ENCODE measurements around the gene POLR2L.

The POLR2L gene

DNA sequence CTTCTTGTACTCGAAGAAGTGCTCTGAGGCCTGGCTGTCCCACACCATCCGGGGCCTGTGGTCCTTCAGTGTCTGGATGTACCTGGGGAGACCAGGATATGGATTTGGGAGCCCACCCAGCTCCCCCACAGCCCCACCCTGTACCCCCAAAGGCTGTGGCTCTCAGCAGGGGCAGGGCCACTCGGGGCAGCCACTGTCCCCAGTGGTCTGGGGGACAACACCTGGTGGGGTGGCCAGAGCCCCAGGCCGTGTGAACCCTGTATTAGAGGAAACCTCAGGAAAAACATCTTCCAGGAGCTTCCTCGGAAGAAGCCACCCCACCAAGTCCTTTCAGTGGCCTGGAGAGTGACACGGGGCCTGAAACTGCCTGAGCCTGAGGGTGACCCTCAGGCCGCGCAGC lies 28.1 kb upstream of the POLR2L start:
- no peak for DNase-seq (ENCODE audit: insufficient read length, low spot score)
- no peak for FAIRE-seq
- TF ChIP-seq SPI1 (IDR thresholded peaks at IDR 0.05; ENCODE audit: low read depth, low read length) (no peak), POU2F2 (IDR thresholded peaks at IDR 0.05; ENCODE audit: low read depth, low read length) (no peak), PAX5 (IDR thresholded peaks at IDR 0.05; ENCODE audit: insufficient read depth, low read length, severe bottlenecking) (no peak), TAF1 (IDR thresholded peaks at IDR 0.05; ENCODE audit: low read depth, low read length) (no peak), POLR2A (IDR thresholded peaks at IDR 0.05; ENCODE audit: low read depth, low read length) (no peak), POLR2AphosphoS5 (IDR thresholded peaks at IDR 0.05; ENCODE audit: low read depth, low read length) (no peak)

DNA sequence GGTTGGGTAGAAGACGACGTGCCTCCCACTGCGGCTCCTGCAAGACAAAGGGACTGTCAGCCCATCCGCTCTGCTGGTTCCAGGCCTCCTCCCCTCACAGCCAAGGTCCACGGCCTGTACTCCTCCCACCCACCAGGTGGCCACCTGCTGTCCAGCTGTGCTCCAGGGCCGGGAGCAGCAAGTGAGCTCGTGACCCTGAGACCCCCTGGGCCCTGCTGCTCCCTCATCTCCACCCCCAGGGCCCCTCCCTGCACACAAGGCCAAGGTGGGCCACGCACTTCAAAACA lies 27.7 kb upstream of the POLR2L start:
- DNase-seq (ENCODE audit: insufficient read length, low spot score) (no peak), FAIRE-seq (no peak)

DNA sequence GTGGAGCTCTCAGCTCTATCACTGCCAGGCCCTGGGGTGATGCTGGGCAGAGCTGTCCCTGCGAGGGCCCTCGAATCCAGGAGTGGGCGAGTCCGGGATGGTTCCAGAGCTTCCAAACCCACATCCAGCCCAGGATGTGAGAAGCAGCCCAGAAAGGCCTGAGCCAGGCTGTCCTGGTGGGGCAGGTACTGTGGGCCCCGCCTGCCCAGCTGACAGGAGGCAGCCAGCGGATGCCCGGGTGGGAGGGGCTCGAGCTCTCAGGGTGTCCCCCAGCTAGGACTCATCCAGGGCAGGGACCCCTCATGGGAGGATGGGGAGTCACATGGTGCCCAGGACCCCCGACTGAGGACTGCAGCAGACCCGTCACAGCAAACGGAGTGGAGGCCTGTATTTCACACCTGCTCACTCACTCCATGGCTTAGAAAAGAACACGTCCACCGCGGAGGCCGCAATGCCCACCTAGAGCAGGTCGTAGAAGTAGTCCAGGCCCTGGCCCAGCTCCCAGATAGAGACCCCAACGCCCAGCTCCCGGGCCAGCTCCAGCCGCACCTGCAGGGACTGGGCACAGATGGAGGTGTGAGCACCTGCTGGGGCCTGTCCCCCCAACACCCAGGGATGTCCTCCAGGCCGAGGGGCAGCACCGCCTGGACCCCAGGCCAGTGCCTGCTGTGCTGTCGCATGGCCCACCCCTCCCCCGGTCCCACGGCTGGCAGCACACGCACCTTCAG lies 27.2 kb upstream of the POLR2L start:
- TF ChIP-seq POU2F2 (IDR thresholded peaks at IDR 0.05; ENCODE audit: low read depth, low read length) (no peak), POLR2A (IDR thresholded peaks at IDR 0.05; ENCODE audit: low read depth, low read length) (no peak), TAF1 (IDR thresholded peaks at IDR 0.05; ENCODE audit: low read depth, low read length) (no peak), POLR2AphosphoS5 (IDR thresholded peaks at IDR 0.05; ENCODE audit: low read depth, low read length) (no peak), SPI1 (IDR thresholded peaks at IDR 0.05; ENCODE audit: low read depth, low read length) (no peak), PAX5 (IDR thresholded peaks at IDR 0.05; ENCODE audit: insufficient read depth, low read length, severe bottlenecking) (no peak)
- DNase-seq (ENCODE audit: insufficient read length, low spot score) (no peak), FAIRE-seq (no peak)

More for the DNA sequence above, 27.7 kb upstream of the POLR2L start:
- TF ChIP-seq POLR2AphosphoS5 (IDR thresholded peaks at IDR 0.05; ENCODE audit: low read depth, low read length), result no peak
- TF ChIP-seq POLR2A (IDR thresholded peaks at IDR 0.05; ENCODE audit: low read depth, low read length), result no peak
- no peak for TF ChIP-seq TAF1 (IDR thresholded peaks at IDR 0.05; ENCODE audit: low read depth, low read length)
- no peak for TF ChIP-seq PAX5 (IDR thresholded peaks at IDR 0.05; ENCODE audit: insufficient read depth, low read length, severe bottlenecking)
- TF ChIP-seq POU2F2 (IDR thresholded peaks at IDR 0.05; ENCODE audit: low read depth, low read length), result no peak
- TF ChIP-seq SPI1 (IDR thresholded peaks at IDR 0.05; ENCODE audit: low read depth, low read length), result no peak

DNA sequence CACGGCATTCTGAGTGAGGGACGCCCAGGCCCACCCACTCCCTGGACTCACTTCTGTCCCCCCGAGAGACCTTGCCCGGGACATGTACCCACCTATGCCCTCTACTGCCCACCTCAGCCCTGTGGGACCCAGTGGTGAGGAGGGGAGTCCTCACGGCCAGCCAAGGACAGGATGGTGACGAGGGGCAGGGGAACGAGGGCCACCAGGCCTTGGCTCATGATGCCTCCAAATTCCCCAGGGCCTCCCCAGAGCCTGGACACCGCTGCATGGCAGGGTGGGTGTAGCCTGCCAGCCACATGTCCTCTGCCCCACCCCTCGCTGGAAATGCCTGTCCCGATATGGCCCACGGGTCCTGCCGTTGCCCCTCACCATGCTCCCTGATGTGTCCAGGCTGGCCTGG lies 26.5 kb upstream of the POLR2L start:
- DNase-seq (ENCODE audit: insufficient read length, low spot score) (no peak), FAIRE-seq (no peak)
- TF ChIP-seq PAX5 (IDR thresholded peaks at IDR 0.05; ENCODE audit: insufficient read depth, low read length, severe bottlenecking) (no peak), POU2F2 (IDR thresholded peaks at IDR 0.05; ENCODE audit: low read depth, low read length) (no peak), TAF1 (IDR thresholded peaks at IDR 0.05; ENCODE audit: low read depth, low read length) (no peak), POLR2A (IDR thresholded peaks at IDR 0.05; ENCODE audit: low read depth, low read length) (no peak)

DNA sequence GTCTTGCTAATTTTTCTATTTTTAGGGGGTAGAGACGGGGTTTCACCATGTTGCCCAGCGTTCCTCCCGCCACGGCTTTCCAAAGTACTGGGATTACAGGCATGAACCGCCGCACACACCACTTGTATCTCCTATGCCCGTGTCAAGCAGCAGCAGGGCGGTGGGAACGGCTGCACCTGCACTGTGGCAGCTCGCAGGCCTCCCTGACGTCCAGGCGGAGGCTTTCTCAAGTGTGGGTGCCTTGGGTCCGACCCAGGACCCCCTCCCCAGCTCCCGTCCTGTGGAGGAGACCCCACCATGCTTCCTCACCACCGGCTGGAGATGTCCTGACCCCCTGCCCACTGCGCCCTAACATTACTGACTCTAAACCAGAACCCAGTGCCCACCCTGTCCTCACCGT lies 26.1 kb upstream of the POLR2L start:
- FAIRE-seq (no peak), DNase-seq (ENCODE audit: insufficient read length, low spot score) (no peak)
- TF ChIP-seq TAF1 (IDR thresholded peaks at IDR 0.05; ENCODE audit: low read depth, low read length) (no peak), POU2F2 (IDR thresholded peaks at IDR 0.05; ENCODE audit: low read depth, low read length) (no peak), POLR2AphosphoS5 (IDR thresholded peaks at IDR 0.05; ENCODE audit: low read depth, low read length) (no peak), POLR2A (IDR thresholded peaks at IDR 0.05; ENCODE audit: low read depth, low read length) (no peak), SPI1 (IDR thresholded peaks at IDR 0.05; ENCODE audit: low read depth, low read length) (no peak), PAX5 (IDR thresholded peaks at IDR 0.05; ENCODE audit: insufficient read depth, low read length, severe bottlenecking) (no peak)

DNA sequence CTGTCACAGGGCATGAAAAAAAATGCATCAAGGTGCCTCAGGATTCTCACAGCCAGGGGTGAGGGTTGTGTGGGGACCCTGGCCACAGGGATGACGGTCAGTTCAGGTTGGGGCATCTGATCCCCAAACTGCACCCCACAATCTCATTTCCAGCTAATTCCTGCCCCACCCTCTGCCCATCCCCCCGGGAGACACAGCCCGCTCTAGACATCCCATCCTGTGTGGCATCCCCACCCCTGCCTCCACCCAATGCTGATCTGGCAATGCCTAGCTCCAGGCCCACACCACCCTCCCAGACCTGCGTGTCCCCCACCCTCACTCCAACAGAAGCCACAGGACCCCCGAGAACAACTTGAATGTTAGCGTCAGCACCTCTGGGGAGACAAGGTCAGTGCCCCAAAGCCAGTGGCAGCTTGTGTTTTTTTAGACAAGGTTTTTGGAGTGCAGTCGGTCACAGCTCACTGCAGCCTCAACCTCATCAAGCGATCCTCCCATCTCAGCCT lies 25.6 kb upstream of the POLR2L start:
- no peak for DNase-seq (ENCODE audit: insufficient read length, low spot score)
- no peak for TF ChIP-seq POLR2AphosphoS5 (IDR thresholded peaks at IDR 0.05; ENCODE audit: low read depth, low read length)
- no peak for TF ChIP-seq PAX5 (IDR thresholded peaks at IDR 0.05; ENCODE audit: insufficient read depth, low read length, severe bottlenecking)
- TF ChIP-seq POU2F2 (IDR thresholded peaks at IDR 0.05; ENCODE audit: low read depth, low read length), result no peak
- TF ChIP-seq TAF1 (IDR thresholded peaks at IDR 0.05; ENCODE audit: low read depth, low read length), result no peak
- no peak for TF ChIP-seq SPI1 (IDR thresholded peaks at IDR 0.05; ENCODE audit: low read depth, low read length)
- no peak for TF ChIP-seq POLR2A (IDR thresholded peaks at IDR 0.05; ENCODE audit: low read depth, low read length)
- no peak for FAIRE-seq

DNA sequence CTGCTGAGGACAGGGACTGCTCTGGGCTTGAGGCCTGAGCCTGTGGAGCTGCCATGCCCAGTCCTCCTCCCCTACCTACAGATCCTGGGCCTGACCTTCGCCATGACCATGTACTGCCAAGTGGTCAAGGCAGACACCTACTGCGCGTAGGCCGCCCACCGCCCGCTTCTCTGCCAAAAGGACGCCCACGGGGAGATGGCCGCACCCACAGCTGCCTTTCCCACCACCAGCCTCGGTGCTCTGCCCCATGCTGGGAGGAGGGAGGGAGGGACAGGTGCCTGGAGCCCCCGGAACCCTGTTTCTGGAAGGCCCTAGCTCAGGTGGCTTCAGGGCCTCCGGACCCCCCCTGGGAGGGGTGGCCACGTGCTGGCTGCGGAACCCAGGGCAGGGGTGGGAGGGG lies 24.2 kb upstream of the POLR2L start:
- TF ChIP-seq POLR2AphosphoS5 (IDR thresholded peaks at IDR 0.05; ENCODE audit: low read depth, low read length) (no peak), POLR2A (IDR thresholded peaks at IDR 0.05; ENCODE audit: low read depth, low read length) (no peak), TAF1 (IDR thresholded peaks at IDR 0.05; ENCODE audit: low read depth, low read length) (no peak), PAX5 (IDR thresholded peaks at IDR 0.05; ENCODE audit: insufficient read depth, low read length, severe bottlenecking) (no peak), SPI1 (IDR thresholded peaks at IDR 0.05; ENCODE audit: low read depth, low read length) (no peak), POU2F2 (IDR thresholded peaks at IDR 0.05; ENCODE audit: low read depth, low read length) (no peak)
- DNase-seq (ENCODE audit: insufficient read length, low spot score), result no peak
- no peak for FAIRE-seq

DNA sequence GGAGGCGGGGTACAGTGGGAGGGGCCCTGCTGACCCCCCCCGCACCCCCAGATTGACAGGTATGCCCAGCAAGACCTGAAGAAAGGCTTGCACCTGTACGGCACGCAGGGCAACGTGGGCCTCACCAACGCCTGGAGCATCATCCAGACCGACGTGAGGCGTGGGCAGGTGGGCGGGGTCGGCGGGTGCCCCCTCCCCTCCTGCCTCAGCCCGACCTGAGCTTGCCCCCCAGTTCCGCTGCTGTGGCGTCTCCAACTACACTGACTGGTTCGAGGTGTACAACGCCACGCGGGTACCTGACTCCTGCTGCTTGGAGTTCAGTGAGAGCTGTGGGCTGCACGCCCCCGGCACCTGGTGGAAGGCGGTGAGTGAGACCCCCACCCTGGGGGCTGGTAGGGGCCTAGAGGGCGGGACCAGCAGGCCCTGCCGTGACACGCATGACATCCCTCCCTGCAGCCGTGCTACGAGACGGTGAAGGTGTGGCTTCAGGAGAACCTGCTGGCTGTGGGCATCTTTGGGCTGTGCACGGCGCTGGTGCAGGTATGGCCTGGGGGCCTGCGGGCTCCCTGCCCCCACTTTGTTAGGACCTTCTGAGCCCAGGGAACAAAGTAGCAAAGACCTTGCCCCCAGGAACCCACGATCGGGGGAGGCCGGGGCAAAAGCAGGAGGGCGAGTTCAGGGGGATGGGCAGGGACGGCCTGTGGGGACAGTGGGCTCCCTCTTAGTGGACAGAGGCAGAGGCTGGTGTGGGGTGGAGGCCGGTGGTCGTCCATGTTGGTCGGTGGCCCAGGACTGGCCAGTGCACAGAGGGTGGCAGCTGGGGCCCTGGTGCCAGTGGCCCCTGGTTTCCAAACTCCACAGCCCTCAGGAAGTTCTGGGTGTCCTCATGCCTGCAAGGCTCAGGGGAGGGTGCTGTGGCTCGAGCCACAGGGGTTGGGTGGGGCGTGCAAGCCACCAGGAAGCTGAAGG lies 23.4 kb upstream of the POLR2L start:
- no peak for FAIRE-seq
- DNase-seq (ENCODE audit: insufficient read length, low spot score), result no peak
- no peak for TF ChIP-seq SPI1 (IDR thresholded peaks at IDR 0.05; ENCODE audit: low read depth, low read length)
- no peak for TF ChIP-seq TAF1 (IDR thresholded peaks at IDR 0.05; ENCODE audit: low read depth, low read length)
- TF ChIP-seq POU2F2 (IDR thresholded peaks at IDR 0.05; ENCODE audit: low read depth, low read length), result no peak
- TF ChIP-seq POLR2AphosphoS5 (IDR thresholded peaks at IDR 0.05; ENCODE audit: low read depth, low read length), result no peak
- TF ChIP-seq POLR2A (IDR thresholded peaks at IDR 0.05; ENCODE audit: low read depth, low read length), result no peak
- TF ChIP-seq PAX5 (IDR thresholded peaks at IDR 0.05; ENCODE audit: insufficient read depth, low read length, severe bottlenecking), result no peak

DNA sequence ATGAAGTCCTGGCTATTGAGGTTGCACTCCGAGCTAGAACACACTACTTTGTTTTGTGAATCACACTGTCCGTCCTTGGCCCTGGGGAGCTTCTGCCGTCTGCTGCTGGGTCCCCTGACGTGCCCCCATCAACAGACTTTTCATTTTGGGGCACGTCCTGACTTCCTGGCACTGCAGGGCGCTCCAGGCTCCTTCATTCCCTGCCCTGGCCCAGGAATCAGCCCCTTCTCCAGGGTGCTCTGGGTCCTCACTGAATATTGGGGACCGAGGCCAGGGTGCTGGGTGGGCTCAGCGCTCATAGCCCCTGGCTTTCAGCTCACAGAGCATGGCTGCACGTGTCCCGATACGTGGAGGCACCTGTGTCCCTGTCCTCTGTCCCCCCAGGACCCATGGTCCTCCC lies 22.6 kb upstream of the POLR2L start:
- FAIRE-seq, result no peak

More for the DNA sequence above, 22.6 kb upstream of the POLR2L start:
- no peak for TF ChIP-seq TAF1 (IDR thresholded peaks at IDR 0.05; ENCODE audit: low read depth, low read length)
- TF ChIP-seq POLR2AphosphoS5 (IDR thresholded peaks at IDR 0.05; ENCODE audit: low read depth, low read length), result no peak
- TF ChIP-seq POLR2A (IDR thresholded peaks at IDR 0.05; ENCODE audit: low read depth, low read length), result no peak
- TF ChIP-seq PAX5 (IDR thresholded peaks at IDR 0.05; ENCODE audit: insufficient read depth, low read length, severe bottlenecking), result no peak
- TF ChIP-seq POU2F2 (IDR thresholded peaks at IDR 0.05; ENCODE audit: low read depth, low read length), result no peak
- no peak for TF ChIP-seq SPI1 (IDR thresholded peaks at IDR 0.05; ENCODE audit: low read depth, low read length)
- no peak for DNase-seq (ENCODE audit: insufficient read length, low spot score)
